Adrenal gland (tissue), 12 donors: ENCODE measurements around the gene MTOR. TPM values are rescaled to one million over a fixed set of nuclear protein-coding genes. Genes with fewer than 3 reads are reported as not detected.

ENCODE experiments used
- DNase-seq, 7 donors: peaks; one replicate each; pipeline ENCODE4 v3.0.0-alpha.2; 2019 to 2020
- H3K27ac ChIP-seq, 5 donors: fragments of 200-600 bp; sonication (generic) in 4 of 5; 1 replicate in 3 of 5; 2 replicates in 2 of 5; pipeline versions ENCODE4 v1.5.1 to v1.8.0; 2016 to 2020; ENCODE audit warnings: mild to moderate bottlenecking in 1 of 5
- H3K27me3 ChIP-seq: fragments of 200-600 bp; 2 replicates; pipeline ENCODE4 v1.8.0; 2021
- H3K36me3 ChIP-seq, 2 donors: fragments of 200-600 bp; replicated peaks in 1 of 2; 1 replicate in 1 of 2; 2 replicates in 1 of 2; pipeline versions ENCODE4 v1.5.1 to v1.8.0; 2018 to 2022
- H3K4me1 ChIP-seq, 2 donors: fragments of 200-600 bp; replicated peaks in 1 of 2; 1 replicate in 1 of 2; 2 replicates in 1 of 2; pipeline versions ENCODE4 v1.5.1 to v1.8.0; 2018 to 2021
- H3K4me3 ChIP-seq, 4 donors: fragments of 200-600 bp; sonication (generic) in 3 of 4; one replicate each; pipeline ENCODE4 v1.5.1; 2016 to 2018
- H3K9me3 ChIP-seq, 3 donors: fragments of 200-600 bp; sonication (generic) in 1 of 3; replicated peaks in 1 of 3; 1 replicate in 2 of 3; 2 replicates in 1 of 3; pipeline versions ENCODE4 v1.5.1 to v1.8.0; 2016 to 2021
- POLR2A ChIP-seq, 2 donors: fragments of 450-650 bp; IDR thresholded peaks; one replicate each; pipeline ENCODE4 v1.6.1; 2017; ENCODE audit warnings: antibody characterized with exemption in 2 of 2, mild to moderate bottlenecking in 2 of 2, moderate library complexity in 1 of 2
- WGBS, 4 donors: extraction: QIAGEN DNeasy Blood & Tissue Kit in 2 of 4; methylation state at CpG; one replicate each; pipeline versions ENCODE4 v1.1.5 to v1.1.7; 2013 to 2017; 5-methylcytosine and 5-hydroxymethylcytosine counted together
- intact Hi-C, 2 donors: fragments of 100-400 bp; cut with DNase I; formaldehyde crosslinking; loops; one replicate each; pipeline versions ENCODE4 v1.14.1 to v1.15.0; 2022 to 2023
- polyA plus RNA-seq, 3 donors: library from polyadenylated mRNA; stranded (reverse); fragments of 200-250 nt in 2 of 3; fragments of 350-450 nt in 1 of 3; fragmentation: Illumina TruSeq in 1 of 3; extraction: RNeasy Lipid Tissue Mini Kit (QIAGEN cat#74804) in 1 of 3; gene quantifications; one replicate each; pipeline ENCODE4 v1.2.3, GENCODE V29; 2013 to 2014
- total RNA-seq, 9 donors: library from RNA; depleted of rRNA in 4 of 9; stranded (reverse); fragments of >200 nt in 4 of 9; fragments of 120-200 nt in 1 of 9; fragmentation: NEBNext Ultra II Directional in 1 of 9; extraction: Animal tissue kit (Norgen Biotek cat#: 25700) in 1 of 9; gene quantifications; one replicate each; pipeline versions ENCODE4 v1.1.0 to v1.2.4, GENCODE V29; 2013 to 2023
- TF ChIP-seq, protein P1 (sequence below), 6 experiments: fragments of 450-650 bp in 4 of 6; fragments of 200-600 bp in 2 of 6; sonication (generic) in 1 of 6; IDR thresholded peaks; 1 replicate in 5 of 6; 2 replicates in 1 of 6; pipeline versions ENCODE4 v1.5.1 to v1.8.0; 2016 to 2021; ENCODE audit warnings: antibody characterized with exemption in 6 of 6, mild to moderate bottlenecking in 2 of 6, moderate library complexity in 1 of 6
- donor health status: healthy with polysubstance abuse.
- donor health status: Bipolar disorder and iron deficiency.
- donor health status: DM: yes; HTN: yes; CAD: no.
- donor health status: DM: no; HTN: no; CAD: no.
- donor health status: DM: no; HTN: no; CAD: no.
- donor health status: DM: yes; HTN: yes; CAD: no.

Gene MTOR
- total and polyA plus RNA-seq, 12 donors, result 21.4 to 45.3 (median 33.4) TPM

DNA sequence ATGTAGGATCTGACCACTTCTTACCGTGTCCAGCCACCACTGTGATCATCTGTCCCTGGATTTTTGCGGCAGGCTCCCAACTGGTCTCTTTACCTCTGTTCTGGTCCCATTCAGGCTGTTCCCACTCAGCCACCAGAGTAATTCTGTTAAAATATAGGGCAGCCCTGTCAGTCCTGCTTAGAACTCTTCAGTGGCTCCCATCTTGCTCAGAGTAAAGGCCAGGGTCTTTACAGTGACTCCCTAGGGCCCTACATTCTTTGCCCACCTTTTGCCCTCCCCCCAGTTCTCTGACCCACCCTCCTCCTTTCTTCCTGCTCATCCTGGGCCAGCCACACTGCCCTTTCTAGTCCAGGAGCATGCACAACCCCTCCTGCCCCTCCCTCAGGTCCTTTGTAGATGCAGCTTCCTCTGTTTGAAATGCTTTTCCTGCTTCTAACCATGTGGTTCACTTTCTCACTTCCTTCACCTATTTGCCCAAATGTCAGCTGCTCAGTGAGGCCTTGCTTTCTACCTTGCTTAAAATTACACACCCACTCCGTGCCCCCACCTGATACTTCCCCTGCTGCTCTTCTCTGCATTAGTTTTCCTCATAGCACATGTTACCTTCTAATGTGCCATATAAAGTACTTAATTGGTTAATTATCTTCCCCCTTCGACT lies 18.5 kb upstream of the MTOR start:
- H3K27ac ChIP-seq, result peak overlapping the region in 2 of 5 donors; percentile 62 to 73
- H3K4me3 ChIP-seq, result no peak overlapping the region
- no peaks in the 10 kb centered on the region for H3K27me3 ChIP-seq
- no peak for DNase-seq
- TF ChIP-seq POLR2A (IDR thresholded peaks at IDR 0.05), result no peak
- H3K4me1 ChIP-seq, result peaks cover 0 to 22% of the 10 kb centered on the region in 2 donors
- peaks cover 0 to 3% of the 10 kb centered on the region in 2 donors for H3K36me3 ChIP-seq
- 78 to 82% (median 79%) methylated on average over 4 of the region's 4 CpGs for WGBS, 4 donors
- no peaks in the 10 kb centered on the region for H3K9me3 ChIP-seq
- intact Hi-C loops, result no loop called here

DNA sequence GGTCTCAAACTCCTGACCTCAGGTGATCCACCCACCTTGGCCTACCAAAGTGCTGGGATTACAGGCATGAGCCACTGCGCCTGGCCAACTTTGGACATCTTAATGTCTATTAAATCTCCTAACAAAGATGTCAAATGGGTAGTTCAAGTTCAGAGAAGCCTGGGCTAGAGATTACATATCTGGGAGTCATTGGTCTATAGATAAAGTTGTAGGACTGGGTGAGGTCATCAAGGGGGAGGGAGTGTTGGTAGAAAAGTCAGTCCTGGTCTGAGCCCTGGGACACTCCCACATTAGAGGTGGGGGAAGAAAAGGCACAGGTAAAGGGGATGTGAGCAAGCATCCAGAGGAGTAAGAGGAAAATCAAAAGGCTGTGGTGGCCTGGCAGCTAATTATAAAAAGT lies 17.3 kb upstream of the MTOR start:
- no peak for DNase-seq
- intact Hi-C loops, result no loop called here
- 92 to 96% (median 94%) methylated on average over 1 of the region's 1 CpG for WGBS, 4 donors
- peaks cover 5 to 34% of the 10 kb centered on the region in 2 donors for H3K4me1 ChIP-seq
- H3K27ac ChIP-seq, result no peak overlapping the region
- TF ChIP-seq POLR2A (IDR thresholded peaks at IDR 0.05), result no peak
- TF ChIP-seq, protein P1, sequence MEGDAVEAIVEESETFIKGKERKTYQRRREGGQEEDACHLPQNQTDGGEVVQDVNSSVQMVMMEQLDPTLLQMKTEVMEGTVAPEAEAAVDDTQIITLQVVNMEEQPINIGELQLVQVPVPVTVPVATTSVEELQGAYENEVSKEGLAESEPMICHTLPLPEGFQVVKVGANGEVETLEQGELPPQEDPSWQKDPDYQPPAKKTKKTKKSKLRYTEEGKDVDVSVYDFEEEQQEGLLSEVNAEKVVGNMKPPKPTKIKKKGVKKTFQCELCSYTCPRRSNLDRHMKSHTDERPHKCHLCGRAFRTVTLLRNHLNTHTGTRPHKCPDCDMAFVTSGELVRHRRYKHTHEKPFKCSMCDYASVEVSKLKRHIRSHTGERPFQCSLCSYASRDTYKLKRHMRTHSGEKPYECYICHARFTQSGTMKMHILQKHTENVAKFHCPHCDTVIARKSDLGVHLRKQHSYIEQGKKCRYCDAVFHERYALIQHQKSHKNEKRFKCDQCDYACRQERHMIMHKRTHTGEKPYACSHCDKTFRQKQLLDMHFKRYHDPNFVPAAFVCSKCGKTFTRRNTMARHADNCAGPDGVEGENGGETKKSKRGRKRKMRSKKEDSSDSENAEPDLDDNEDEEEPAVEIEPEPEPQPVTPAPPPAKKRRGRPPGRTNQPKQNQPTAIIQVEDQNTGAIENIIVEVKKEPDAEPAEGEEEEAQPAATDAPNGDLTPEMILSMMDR (IDR thresholded peaks at IDR 0.05), result no peak
- H3K9me3 ChIP-seq, result no peaks in the 10 kb centered on the region
- H3K36me3 ChIP-seq, result no peaks in the 10 kb centered on the region
- H3K27me3 ChIP-seq, result no peaks in the 10 kb centered on the region
- H3K4me3 ChIP-seq, result no peak overlapping the region

DNA sequence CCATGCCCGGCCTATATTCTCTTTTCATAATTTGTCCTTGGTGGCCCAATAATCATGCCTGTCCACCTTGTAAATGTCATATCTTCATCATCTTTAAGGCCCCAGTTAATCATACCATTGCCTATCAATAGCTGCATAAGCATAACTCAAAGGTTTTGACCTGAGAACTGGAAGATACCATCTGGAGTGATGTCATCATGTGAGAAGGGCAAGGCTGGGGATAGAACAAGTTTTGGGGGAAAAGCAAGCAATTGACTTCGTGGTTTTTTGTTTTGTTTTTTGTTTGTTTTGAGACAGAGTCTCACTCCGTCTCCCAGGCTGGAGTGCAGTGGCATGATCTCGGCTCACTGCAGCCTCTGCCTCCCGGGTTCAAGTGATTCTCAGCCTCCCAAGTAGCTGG lies 16.8 kb upstream of the MTOR start:
- H3K4me1 ChIP-seq, result peaks cover 10 to 39% of the 10 kb centered on the region in 2 donors
- 93 to 96% (median 94%) methylated on average over 5 of the region's 5 CpGs for WGBS, 4 donors
- TF ChIP-seq POLR2A (IDR thresholded peaks at IDR 0.05), result no peak
- TF ChIP-seq, protein P1 (IDR thresholded peaks at IDR 0.05), result no peak
- no peak for DNase-seq
- H3K36me3 ChIP-seq, result no peaks in the 10 kb centered on the region
- H3K9me3 ChIP-seq, result no peaks in the 10 kb centered on the region
- no peak overlapping the region for H3K27ac ChIP-seq
- H3K4me3 ChIP-seq, result no peak overlapping the region
- intact Hi-C loops, result no loop called here
- H3K27me3 ChIP-seq, result no peaks in the 10 kb centered on the region

DNA sequence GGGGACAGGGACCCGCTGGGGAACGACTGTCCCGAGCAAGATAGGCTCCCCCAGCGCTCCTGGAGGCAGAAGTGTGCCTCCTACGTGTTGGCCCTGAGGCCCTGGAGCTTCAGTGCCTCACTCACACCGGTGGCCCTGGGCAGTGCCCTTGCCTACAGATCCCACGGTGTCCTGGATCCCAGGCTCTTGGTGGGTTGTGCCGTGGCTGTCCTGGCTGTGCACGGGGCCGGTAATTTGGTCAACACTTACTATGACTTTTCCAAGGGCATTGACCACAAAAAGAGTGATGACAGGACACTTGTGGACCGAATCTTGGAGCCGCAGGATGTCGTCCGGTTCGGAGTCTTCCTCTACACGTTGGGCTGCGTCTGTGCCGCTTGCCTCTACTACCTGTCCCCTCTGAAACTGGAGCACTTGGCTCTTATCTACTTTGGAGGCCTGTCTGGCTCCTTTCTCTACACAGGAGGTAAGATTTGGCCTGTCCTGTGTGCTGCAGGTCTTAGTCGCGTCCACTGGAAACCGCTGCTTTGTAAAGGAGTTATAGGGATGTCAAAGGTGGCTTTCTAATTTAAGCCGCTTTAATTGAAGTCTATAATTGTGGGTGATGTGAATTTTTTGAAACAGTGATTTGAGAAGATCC lies 11.4 kb upstream of the MTOR start:
- no peaks in the 10 kb centered on the region for H3K27me3 ChIP-seq
- H3K36me3 ChIP-seq, result no peaks in the 10 kb centered on the region
- DNase-seq, result no peak
- H3K4me1 ChIP-seq, result peaks cover 18 to 33% of the 10 kb centered on the region in 2 donors
- no peak for TF ChIP-seq POLR2A (IDR thresholded peaks at IDR 0.05)
- TF ChIP-seq, protein P1 (IDR thresholded peaks at IDR 0.05), result no peak
- 6 to 13% (median 8%) methylated on average over 11 to 22 of the region's 22 CpGs for WGBS, 4 donors
- intact Hi-C loops, result no loop called here
- peak overlapping the region in 3 of 4 donors; percentile 75 to 85 (median 80) for H3K4me3 ChIP-seq
- no peaks in the 10 kb centered on the region for H3K9me3 ChIP-seq
- H3K27ac ChIP-seq, result peak overlapping the region; percentile 83 to 98 (median 95)
